Measurements from ENCODE around the gene BNIP2.

Gene BNIP2

DNA sequence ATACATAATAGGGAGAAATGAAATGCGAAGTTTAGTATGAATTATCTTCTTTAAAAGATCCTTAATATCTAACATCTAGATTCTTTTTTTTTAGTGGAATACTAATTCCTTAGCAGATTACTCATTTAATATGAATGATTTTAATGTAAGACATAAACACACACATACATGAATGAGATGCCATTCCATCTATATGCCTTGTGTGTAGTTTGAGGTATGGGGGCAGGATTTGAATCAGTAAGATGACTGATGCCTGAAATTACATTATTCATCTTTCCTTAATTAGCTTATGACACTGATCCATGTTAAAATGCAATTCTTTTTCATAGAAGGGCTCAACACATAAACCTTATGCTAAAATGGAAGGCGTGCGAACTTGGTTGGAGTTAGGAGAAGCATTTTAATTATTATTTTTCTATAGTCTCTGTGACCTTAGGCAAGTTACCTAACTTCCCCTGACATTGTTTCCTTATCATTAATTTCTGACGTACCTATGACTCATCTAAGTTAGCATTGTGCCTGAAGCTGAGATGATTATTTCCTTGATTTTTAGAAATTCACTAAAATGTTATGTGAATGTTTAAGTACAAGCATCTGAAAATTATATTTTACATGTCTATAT, 10.8 kb upstream of the BNIP2 start:
- TF ChIP-seq, protein P1, sequence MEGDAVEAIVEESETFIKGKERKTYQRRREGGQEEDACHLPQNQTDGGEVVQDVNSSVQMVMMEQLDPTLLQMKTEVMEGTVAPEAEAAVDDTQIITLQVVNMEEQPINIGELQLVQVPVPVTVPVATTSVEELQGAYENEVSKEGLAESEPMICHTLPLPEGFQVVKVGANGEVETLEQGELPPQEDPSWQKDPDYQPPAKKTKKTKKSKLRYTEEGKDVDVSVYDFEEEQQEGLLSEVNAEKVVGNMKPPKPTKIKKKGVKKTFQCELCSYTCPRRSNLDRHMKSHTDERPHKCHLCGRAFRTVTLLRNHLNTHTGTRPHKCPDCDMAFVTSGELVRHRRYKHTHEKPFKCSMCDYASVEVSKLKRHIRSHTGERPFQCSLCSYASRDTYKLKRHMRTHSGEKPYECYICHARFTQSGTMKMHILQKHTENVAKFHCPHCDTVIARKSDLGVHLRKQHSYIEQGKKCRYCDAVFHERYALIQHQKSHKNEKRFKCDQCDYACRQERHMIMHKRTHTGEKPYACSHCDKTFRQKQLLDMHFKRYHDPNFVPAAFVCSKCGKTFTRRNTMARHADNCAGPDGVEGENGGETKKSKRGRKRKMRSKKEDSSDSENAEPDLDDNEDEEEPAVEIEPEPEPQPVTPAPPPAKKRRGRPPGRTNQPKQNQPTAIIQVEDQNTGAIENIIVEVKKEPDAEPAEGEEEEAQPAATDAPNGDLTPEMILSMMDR (IDR thresholded peaks at IDR 0.05), result no peak

DNA sequence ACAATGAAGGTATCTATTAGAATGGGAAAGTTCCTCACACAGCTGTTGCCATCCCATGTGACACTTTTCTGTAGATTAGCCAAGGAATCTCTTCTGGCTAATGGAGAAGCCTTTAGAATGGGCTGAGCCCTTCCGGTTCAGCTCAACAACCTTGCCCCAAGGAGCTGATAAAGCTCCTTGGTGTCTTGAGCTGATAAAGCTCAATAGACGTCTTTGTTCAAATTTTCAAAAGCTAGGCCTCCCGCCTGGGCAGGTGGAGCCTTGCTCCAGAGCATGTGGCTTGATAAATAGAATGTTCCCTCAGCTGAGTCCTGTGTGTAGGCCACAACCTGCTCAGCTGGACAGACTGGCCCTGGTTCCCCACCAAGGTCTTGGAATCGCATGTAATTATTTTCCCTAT, 7.2 kb upstream of the BNIP2 start:
- TF ChIP-seq, protein P1 (IDR thresholded peaks at IDR 0.05), result no peak

DNA sequence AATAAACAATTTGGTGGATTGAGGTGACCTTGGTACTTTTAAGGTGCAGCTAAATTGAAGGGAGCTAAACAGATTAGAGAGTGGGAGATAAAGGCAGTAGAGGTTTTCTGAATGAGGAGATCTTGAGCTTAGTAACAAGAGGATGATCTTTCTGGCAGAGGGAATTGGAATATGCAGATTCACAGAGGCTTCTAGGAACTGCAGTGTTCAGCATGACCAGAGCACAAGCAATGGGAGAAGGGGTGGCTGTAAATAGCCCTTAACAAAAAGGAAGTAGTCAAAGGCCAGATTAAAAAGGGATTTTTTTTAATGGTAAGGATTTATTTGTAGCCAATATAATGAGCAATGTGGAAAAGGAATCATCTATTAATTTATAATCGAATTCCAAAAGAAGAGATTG, 5.7 kb upstream of the BNIP2 start:
- TF ChIP-seq, protein P1 (IDR thresholded peaks at IDR 0.05), result no peak

DNA sequence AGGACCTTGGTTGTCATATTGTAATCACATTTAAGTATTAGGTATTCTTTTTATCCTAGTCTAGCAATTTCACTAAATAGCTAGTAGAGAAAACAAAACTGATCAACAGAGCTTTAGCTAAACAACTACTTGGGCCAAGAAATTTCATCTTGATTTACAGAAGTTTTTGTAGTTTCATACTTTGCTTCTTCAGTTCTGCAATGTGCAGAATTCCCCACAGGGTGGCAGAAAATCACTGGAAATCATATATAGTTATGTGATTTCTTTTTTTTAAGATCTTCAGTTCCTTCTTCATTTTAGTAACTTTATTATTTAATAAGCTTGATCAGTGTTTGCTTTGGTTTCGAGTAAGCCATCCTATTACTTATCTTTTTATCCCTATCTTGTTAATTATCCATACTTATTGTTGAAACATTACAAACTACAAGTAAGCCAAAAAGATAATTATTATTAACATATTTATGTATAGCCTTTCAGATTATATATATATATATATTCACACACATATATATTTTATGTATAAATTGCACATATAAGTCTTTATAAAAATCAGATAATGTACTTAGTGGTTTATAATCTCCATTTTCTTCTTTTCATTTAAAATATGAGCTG, 2.2 kb upstream of the BNIP2 start:
- TF ChIP-seq, protein P1 (IDR thresholded peaks at IDR 0.05), result peak; percentile 81

DNA sequence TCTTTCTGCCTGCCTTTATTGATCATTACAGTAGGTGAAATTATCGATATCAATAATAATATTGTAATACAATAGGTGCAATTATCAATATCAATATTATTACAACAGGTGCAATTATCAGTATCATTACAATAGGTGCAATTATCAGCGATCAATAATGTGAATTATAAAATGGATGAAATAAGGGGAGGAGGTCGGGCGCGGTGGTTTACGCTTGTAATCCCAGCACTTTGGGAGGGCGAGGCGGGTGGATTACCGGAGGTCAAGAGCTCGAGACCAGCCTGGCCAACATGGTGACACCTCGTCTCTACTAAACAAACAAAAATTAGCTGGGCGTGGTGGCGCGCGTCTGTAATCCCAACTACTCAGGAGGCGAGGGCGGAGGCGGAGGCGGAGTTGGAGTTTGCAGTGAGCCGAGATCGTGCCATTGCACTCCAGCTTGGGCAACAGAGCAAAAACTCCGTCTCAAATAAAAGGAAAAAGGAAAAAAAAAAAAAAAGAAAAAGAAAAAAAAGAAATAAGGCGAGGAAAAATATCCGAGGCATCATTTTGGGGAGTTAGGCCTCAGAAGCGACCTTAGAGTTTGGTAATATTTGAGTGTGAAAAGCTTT, 611 bp upstream of the BNIP2 start:
- TF ChIP-seq, protein P1 (IDR thresholded peaks at IDR 0.05), result no peak

DNA sequence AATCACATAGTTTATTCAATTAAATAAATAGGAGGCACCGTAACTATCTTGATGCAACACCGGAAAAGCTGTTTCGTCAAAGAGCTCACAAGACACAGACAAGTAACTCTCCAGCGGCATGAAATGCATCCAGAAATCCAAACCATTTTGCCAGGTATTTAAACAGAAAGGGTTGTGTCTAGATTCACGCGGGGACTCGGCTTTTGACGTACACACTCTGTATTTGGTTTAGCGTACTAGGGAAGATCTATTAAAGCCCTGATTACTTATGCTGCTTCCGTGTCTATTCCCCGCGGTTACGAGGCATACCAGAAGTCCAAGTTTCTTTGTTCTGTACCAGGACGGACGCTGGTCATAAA, 718 bp downstream of the BNIP2 start:
- TF ChIP-seq, protein P1 (IDR thresholded peaks at IDR 0.05), result no peak

DNA sequence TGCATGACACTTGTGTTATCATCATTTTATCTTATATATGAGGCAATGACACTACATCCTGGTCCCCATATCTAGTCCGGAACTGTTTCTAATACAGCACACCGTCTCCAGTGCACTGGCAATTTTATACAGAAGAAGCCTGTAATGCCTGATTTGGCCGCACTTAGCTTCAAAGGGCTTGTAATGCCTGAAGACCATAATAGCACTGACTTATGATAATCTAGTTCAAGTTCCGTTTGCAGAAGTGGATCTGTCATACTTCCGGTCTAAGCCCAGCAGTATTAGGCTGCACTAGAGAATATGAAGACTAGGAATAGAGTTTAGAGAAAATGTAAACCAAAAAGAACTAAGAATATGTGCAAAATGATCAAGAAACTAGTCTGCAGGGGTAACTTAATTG, 1.3 kb downstream of the BNIP2 start:
- TF ChIP-seq, protein P1 (IDR thresholded peaks at IDR 0.05), result no peak
